Measurements from ENCODE around the gene PAXIP1.

DNA sequence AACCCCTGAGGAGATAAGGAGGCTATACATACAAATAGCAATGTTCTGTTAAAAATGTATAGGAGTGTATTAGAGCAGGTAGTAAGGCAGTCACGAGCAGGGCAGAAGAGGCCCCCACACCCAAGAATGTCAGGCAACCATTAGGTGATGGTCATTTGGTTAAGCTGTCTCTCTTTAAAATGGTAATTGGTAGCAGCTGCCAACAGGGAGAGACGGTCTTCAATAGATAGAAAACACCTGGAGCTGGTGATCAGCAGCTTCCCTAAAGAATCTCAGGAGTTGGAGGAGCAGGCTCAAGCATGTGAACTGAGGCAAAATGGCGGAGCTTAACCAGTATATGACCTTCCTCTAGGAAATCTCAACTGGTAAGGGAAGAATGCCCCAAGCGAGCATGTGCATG, 40.8 kb upstream of the PAXIP1 start:
- TF ChIP-seq, protein P1, sequence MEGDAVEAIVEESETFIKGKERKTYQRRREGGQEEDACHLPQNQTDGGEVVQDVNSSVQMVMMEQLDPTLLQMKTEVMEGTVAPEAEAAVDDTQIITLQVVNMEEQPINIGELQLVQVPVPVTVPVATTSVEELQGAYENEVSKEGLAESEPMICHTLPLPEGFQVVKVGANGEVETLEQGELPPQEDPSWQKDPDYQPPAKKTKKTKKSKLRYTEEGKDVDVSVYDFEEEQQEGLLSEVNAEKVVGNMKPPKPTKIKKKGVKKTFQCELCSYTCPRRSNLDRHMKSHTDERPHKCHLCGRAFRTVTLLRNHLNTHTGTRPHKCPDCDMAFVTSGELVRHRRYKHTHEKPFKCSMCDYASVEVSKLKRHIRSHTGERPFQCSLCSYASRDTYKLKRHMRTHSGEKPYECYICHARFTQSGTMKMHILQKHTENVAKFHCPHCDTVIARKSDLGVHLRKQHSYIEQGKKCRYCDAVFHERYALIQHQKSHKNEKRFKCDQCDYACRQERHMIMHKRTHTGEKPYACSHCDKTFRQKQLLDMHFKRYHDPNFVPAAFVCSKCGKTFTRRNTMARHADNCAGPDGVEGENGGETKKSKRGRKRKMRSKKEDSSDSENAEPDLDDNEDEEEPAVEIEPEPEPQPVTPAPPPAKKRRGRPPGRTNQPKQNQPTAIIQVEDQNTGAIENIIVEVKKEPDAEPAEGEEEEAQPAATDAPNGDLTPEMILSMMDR (IDR thresholded peaks at IDR 0.05) = no peak
- no peak for TF ChIP-seq POLR2A (IDR thresholded peaks at IDR 0.05)

Data from heart left ventricle (tissue), 13 donors.